Measurements from ENCODE around the gene GAS2.
A peak's percentile ranks its signal among the peaks of the same experiment; 100 is the strongest.

GAS2 gene

DNA sequence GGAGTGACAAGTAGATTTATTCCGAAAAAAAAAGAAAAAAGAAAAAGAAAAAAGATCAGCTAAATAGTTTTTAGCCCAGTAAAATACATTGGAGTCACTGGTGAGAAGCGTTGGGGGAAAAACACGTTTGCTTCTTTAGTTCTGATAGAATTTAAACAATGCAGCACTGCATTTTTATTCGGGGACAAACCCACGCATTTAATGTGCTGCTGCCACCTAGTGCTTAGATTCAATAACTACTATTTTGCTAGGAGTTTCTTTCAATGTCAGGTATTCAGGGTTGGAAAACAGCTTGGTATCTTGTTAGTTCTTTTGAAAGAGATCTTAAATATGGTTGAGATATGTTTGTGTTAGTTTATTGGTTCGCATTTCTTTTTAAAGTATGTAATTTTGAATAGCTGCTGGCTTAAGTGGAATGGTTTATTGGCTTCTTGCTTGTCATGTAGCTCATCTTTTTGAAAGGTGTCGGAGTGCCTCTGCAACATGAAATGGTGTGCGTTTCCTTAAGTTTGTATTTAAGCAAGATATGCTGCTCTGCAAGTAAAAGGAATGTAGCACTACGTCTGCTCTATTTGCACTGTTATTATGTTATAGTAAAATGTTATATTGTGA lies 121.2 kb downstream of the GAS2 start:
- peak in 1 of 14 donors; percentile 13 for DNase-seq

DNA sequence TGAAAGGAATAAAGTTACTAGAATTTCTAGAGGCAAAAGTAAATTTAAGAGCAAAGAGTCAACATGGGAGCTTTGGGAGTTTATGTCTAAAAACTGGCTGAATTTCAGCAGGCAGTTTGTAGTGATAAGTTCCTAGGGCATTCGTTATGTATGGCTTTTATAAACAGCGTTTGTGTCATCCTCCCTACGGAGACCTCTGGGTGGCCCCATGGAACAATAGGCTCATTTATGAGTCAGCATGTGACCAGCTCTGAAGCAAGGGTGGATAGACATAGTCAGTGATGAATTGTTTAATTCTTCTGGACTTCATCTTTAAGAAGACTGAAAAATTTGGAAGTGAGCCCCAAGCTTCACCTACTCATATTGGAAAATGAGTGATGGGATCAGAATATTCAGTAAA lies 126.1 kb downstream of the GAS2 start:
- peak in 9 of 14 donors; percentile 16 to 37 (median 30) for DNase-seq

DNA sequence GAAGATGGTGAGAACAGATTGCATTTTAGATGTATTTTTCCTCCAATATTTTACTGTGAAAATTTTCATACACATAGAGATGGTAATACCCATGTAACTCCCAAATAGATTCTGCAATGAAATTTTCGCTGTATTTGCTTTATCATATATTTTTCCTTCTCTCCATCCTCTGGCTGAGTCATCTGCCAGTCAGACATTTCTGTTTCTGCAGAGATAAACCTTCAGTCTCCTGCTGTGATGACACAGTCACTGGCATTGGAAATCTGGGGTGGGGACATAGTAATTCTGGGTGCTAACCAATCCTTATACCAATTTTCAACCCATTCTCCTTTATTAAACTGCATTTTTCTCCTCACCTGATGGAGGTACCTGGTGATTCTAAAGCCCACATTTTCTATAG lies 129.5 kb downstream of the GAS2 start:
- DNase-seq, result no peak

DNA sequence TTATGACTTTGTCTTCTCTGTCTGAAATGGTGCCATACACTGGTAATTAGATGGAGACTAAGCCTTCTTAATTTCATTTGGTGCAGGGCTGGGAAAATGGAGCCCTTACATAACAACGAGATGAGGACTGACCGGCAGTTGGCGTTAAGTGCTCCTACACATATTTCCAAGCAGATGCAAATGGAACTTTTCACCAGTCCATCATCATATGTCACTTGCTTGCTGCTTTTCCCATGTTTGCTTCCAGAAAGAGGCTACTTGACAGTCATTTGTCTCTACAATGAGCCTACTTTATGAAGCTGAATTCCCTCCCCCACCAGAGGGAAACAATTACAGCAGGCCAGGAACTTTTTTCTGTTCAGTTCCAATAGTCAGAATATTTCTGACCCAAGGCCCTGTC lies 130.6 kb downstream of the GAS2 start:
- DNase-seq, result peak in 2 of 14 donors; percentile 5 to 11

DNA sequence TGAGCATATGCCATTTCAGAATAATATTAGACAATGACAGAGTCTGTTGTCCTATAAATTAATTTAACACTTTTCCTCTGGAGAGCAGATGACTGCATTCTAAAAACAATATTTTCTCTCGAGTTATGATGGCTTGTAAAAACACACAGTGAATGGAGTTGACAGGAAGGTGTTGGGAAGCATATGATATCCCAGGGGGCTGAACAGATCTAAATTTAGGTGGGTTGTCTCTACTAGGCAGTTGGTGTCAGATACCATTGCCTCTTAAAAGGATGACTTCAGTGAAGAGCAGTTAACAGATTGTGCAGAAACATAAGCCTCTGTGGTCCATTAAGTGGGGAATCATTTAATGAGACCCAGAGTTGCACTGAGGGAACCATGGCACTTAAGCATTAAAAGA lies 132.5 kb downstream of the GAS2 start:
- DNase-seq, result no peak

DNA sequence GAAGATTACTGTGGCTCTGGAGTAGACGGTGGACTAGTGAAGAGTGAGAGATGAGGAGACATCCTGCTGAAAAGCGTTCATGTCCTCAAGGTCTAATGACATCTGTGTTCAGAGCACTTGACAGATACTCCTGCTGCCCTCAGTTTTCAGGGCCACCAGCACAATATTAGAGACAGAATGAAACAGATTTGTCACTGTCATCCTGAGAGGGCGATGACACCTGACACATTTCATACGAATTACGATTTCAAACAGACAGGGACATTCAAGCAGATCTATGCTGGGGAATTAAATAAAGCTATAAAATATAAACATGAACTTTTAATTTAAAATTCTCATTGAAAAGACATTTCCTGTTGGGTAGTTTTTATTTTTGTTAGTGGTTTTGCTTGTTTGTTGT lies 134.1 kb downstream of the GAS2 start:
- no peak for DNase-seq

DNA sequence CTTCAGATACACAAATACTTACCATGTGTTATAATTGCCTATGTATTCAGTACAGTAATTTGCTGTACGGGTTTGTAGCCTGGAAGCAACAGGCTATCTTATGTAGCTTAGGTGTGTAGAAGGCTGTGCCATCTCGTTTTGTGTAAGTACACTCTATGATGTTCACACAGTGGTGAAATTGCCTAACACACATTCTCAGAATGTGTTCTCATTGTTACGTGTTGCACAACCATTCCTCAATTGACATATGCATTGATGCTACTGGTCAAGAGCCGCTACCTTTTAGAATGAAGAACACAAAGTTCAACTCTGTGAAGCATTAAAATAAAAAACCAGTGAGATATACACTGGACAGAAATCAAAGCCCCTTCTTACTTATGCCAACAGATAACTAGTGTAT lies 136.4 kb downstream of the GAS2 start:
- no peak for DNase-seq

DNA sequence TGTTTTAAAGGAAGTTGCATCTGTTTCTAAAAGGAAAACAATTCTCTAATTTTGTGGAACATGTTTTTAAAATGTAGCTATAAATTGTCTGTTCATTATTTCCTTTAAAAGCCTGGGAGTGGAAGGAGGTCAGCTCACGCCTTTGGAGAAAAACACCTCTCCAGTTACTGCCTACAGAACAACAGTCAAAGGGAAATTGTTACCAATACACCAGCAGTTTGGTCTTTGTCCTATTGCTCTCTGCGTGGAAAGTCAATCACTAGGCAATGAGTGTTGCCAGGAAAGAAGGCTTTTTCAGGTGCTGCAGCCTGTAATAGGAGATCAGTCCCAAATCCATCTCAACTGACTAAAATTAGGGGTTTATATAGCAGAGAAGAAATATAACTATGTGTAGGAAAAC lies 141.0 kb downstream of the GAS2 start:
- DNase-seq, result no peak

DNA sequence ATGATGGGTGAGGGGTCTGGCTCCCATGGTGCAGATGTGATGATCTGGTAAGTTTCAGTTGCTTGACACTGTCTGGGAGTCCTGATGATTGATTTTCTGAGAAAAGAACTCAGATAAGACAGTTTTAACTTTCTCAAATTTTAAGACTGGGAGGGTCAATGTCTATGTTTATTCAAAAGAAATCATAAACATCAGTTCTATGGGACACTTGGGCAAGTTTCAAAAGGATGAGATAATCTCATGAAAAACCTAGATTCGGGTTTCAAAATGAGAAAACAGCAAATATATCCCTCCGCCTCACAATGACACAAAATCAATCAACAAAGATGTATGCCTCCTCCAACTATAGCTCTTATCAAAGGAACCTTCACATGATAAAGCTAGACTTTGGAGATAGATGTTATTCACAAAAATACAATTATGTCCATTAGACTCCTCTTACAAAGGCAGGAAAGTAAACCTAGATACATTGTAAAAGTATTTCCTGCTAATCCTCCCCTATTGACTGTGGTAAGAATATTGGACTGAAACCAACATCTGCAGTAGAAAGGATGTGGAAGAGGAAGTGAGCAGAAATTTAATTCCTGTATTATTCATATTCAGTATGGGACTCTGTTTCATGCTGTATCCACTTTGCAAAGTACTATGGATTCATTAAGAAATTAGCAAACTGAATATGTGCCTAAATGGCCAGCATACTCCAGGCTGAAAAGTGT lies 141.6 kb downstream of the GAS2 start:
- no peak for DNase-seq

DNA sequence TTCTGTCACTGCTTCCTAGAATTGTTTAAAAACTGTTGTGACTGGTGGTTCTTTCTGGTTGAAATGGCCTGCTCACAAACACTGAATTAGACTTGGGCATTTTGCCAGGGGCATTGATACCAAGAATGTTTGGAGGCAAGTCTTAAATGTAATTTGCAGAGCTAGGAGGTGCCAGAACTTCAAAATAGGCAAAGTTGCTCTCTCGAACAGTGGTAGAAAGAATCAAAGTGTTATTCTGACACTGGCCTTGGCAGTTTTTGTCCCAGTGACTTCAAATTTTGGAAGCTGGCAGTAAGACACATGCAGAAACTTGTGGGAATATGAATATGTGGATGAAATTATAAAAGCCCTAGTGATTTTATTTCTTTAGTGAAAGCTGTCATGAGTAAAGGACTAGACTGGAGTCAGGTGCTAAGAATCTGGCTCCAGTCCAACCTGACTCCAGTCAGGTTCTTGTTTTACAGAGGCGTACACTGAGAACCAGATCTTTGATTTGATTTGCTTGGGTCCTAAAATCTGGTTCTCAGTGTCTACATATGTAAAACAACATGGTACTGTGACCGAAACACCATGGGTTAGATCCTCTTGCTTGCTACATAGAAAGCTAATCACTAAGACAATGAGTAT lies 142.3 kb downstream of the GAS2 start:
- no peak for DNase-seq

DNA sequence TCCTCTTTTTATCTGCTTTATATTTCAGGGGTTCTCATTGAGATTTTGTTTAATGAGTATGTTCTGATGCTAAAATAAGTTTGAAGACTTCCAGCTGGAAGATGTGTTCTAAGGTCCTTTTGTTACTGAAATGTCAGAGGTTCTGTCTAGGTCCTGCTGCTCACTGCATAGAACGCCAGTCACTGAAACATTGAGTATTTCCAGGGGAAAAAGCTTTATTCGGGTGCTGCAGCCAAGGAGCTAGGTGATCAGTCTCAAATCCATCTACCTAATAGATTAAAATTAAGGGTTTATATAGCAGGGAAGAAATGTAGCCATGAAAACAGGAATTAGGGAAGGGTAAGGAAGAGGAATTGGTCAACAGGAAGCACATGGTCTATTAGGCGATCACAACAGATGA lies 143.5 kb downstream of the GAS2 start:
- DNase-seq, result no peak

DNA sequence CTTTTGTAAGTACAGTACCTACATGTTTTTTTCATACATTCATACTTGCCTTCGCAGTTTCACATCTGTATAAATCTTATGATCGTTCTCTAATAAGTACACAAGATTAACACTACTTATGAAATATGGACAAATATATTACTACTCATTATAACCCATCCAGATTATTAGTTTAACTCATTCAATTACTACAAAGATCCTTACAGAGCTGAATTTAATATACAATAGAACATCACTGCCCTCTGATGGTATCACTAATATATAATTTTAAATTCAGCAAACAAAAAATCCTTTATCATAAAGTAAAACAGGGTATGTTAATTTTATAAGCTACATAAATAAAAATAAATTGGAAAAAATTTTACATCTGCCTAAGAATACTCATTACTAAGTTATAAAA lies 155.8 kb downstream of the GAS2 start:
- no peak for DNase-seq

DNA sequence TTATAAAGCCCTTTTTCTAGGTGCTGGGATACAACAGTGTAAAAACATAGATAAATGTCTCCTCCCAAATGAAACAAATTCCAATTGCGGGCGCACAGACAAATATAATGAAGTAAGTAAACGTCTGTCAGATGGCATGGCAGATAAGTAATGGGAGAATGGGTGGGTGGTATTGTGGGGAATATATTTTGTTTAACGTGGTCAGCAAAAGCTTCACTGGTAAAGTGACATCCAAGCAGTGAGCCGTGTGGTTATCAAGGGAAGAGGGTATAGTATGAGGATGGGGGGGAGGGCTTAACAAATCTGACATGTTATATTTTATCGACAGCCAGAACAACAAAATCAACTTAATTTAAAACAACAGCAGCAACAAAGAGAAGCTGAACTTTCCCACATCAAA lies 162.0 kb downstream of the GAS2 start:
- DNase-seq, result no peak

DNA sequence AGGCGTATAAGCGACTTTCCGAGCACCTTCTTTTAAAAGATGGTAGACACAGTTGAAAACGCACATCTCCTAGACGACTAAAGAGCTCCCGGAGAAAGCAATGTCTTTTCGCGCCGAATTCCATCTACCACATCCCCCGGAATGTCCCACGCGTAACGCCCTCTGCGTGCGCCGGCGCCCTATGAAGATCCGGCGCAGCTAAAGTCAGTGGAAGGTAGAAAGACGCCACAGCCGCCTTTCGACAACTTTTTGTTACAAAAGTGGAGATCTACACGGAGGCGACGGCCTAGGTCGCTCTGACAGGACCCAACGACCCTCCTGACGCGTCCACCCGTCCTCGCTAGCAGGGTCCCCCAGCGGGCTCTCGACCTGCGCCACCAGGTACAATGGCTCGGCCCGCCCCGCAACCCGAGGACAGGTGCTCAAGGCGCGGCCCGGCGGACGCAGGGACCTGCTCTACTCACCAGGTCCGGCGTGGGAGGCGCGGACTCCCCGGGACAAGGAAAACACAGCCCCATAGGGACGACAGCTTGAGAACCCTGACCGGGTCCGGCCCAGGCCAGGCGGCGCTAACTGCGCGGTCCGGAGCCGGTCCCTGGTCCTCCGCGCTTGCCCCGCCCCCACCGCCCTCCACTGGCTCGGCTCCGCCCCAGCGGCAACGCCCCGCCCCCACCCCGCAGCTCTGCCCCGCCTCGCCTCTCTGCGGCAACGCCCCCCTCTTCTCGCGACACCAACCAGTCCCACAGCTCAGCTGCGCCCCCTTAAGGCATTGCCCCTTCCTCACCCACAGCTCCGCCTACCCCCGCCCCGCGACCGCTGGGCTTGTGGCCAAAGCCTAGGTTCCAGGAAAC lies 163.0 kb downstream of the GAS2 start, which contains the start of gene SVIP:
Gene SVIP (minus strand): TSS at position 571 of the 851 bp plus-strand sequence. CDS start 53 bp downstream, at position 518.
- peak; percentile 27 to 97 (median 91) for DNase-seq

DNA sequence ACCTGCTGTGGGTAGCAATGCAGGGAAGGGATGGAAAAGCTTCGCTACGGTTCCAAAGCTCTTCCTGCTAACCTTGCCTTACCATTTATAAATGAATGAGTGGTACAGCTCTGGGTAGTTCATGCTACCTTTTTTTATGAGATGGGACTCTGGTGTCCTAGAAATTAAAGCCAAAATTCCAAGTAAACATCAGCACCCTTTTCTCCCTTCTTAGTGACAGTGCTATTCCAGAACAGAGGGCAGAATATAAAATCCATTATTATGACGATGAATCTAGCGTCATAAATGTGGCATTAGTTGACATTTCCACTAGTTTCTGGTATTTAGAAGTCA lies 163.6 kb downstream of the GAS2 start:
- DNase-seq, result no peak

DNA sequence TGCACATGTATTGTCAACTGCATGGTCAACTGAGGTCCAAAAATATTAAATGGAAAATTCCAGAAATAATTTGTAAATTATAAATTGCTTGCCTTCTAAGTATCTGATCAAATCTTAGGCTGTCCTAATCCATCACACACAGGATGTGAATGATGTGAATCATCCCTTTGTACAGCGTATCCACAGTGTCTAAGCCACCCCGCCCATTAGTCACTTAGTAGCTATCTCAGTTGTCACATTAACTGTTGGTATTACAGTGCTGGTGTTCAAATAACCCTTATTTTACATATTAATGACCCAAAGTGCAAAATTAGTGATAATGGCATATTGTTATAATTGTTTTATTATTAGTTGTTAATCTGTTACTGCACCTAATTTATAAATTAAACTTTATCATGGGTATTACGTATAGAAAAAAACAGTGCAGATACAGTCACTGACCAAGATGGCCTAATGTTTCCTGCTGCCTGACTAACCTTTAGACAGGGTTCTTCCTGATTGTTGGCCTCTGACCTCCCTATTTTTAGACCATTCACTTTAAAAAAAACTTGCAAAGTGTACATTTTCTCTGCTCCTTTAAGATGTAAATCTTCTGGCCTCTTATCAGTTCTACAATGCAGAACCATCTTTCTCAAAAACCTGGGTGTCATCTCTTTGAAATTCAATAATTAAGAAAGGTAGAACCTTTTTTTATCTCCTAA lies 166.1 kb downstream of the GAS2 start:
- DNase-seq, result no peak

DNA sequence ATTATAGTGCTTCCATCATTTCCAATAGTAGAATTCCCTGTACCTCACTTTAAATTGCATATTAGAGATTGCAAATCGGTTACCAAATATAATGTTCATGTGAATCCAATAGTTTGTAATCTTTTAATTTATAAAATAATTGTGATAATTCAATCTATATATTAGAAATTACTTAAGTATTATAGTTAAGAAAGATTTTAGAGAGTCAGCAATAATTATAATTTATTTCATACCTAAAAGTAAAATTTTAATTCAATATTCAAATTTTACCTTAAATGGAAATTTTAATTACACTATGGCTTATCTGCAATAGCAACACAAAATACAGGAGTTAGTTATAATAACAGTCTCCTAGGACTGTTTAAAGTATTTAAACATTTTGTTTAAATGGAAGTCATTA lies 180.3 kb downstream of the GAS2 start:
- no peak for DNase-seq

DNA sequence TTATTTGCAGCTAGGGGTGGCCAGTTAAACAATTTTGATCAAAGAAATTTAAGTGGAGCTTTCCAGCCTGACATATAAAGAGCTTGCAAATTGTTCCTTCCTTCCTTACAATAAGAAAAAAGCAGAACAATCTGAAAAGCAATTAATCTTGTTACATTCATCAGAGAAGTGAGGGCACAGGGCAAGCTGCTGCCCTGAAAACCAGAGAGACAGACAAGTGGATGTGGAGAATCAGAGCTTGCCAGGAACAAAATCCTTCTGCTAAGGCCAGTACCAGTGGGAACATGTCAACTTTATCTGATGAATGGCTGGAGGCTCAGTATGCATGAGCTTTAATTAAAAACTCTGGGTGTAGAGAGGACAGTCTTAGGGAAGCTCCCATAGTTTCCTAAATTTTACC lies 185.1 kb downstream of the GAS2 start:
- DNase-seq, result no peak

DNA sequence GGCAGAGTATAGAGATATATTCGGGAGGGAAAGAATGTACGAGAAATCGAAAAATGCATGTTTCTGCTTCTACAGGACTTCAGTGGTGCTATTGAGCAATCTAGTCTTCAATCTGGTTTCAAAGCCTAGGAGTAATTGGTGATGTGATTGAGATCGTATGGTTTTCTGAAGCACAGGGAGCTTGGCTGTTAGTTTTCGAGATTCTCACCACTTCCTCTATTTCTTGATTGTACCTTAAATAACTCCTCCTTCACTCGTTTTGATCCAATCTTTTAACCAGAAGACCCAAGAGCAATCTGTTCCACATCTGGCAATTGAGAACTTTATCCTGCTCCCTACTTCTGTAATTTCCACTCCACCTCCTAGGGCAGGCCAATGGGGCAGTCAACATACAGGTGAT lies 193.3 kb downstream of the GAS2 start:
- DNase-seq, result no peak

DNA sequence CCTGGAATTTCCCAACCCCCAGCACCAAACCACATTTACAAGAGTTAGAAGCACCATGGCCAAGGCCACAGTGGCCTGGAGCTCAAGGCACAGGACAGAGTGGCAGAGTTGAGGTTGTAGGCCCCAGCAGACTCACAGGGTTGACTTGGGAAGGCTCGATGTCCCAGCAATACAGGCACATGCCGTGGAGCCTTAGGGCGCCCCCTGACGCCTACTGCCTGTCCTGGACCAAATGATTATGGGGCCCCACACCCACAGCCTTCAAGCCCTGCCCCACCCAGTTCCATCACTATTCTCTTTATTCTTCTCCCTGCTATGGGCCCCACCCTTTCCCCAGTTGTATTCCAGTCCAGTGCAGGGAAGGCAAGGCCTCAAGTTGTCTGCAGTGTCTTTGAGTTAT lies 193.8 kb downstream of the GAS2 start, which contains the start of gene CCDC179:
Gene CCDC179 (minus strand): TSS at position 234 of the 400 bp plus-strand sequence. CDS start 53 bp downstream, at position 181.
- DNase-seq, result no peak
